Stimulated activated naive CD4-positive, alpha-beta T cell (primary cell): Measurements from ENCODE around the gene GTF2F2.

ENCODE experiments used
- DNase-seq, 6 experiments: peaks; one replicate each; lab custom pipeline; 2025; lab: John Stamatoyannopoulos, UW

GTF2F2 gene

GRCh38 chr13:45119991-45120864 lies at the start of gene GTF2F2:
Gene GTF2F2, plus strand, starts transcription at chr13:45120510. Its CDS starts 146 bp downstream, at chr13:45120656.
- DNase-seq: peak; percentile 71 to 90 (median 85)

- no peak for DNase-seq
Measured at GRCh38 chr13:45073809-45074208, 46.5 kb upstream of the GTF2F2 start.

GRCh38 chr13:45074721-45075120 lies 45.6 kb upstream of the GTF2F2 start:
- no peak for DNase-seq

- no peak for DNase-seq
Measured at GRCh38 chr13:45078003-45078402, 42.3 kb upstream of the GTF2F2 start.

- DNase-seq: no peak
Measured at GRCh38 chr13:45082964-45083363, 37.3 kb upstream of the GTF2F2 start.

- DNase-seq: no peak
Measured at GRCh38 chr13:45084515-45084914, 35.8 kb upstream of the GTF2F2 start.

GRCh38 chr13:45086484-45086883 lies 33.8 kb upstream of the GTF2F2 start:
- no peak for DNase-seq

- no peak for DNase-seq
Measured at GRCh38 chr13:45092663-45093062, 27.6 kb upstream of the GTF2F2 start.

GRCh38 chr13:45100573-45101262 lies 19.6 kb upstream of the GTF2F2 start:
- DNase-seq: no peak

- no peak for DNase-seq
Measured at GRCh38 chr13:45101327-45102018, 18.8 kb upstream of the GTF2F2 start.

- DNase-seq: no peak
Measured at GRCh38 chr13:45102136-45102507, 18.2 kb upstream of the GTF2F2 start.

GRCh38 chr13:45103449-45103848 lies 16.9 kb upstream of the GTF2F2 start:
- no peak for DNase-seq

GRCh38 chr13:45104261-45104660 lies 16.0 kb upstream of the GTF2F2 start:
- DNase-seq: no peak

- DNase-seq: no peak
Measured at GRCh38 chr13:45105895-45106294, 14.4 kb upstream of the GTF2F2 start.

GRCh38 chr13:45107539-45107938 lies 12.8 kb upstream of the GTF2F2 start:
- no peak for DNase-seq

GRCh38 chr13:45108716-45109101 lies 11.6 kb upstream of the GTF2F2 start:
- DNase-seq: peak in 1 of 6 experiments; percentile 17

- DNase-seq: no peak
Measured at GRCh38 chr13:45109102-45109720, 11.1 kb upstream of the GTF2F2 start.

GRCh38 chr13:45113233-45114224 lies 6.8 kb upstream of the GTF2F2 start:
- DNase-seq: no peak

GRCh38 chr13:45119469-45119990 lies 780 bp upstream of the GTF2F2 start:
- DNase-seq: peak; percentile 57 to 82 (median 75)

- no peak for DNase-seq
Measured at GRCh38 chr13:45120967-45121831, 889 bp downstream of the GTF2F2 start.
